Ishikawa (cell line): ENCODE measurements around the gene ESR1.

ENCODE experiments used
- CEBPB ChIP-seq: IDR thresholded peaks from 2 replicates; pipeline ENCODE4 v1.6.1; 2012
- CREB1 ChIP-seq: IDR thresholded peaks from 2 replicates; pipeline ENCODE4 v1.6.1; 2012; ENCODE audit warnings: low read depth
- EGR1 ChIP-seq: IDR thresholded peaks from 2 replicates; pipeline ENCODE4 v1.6.1; 2012
- EP300 ChIP-seq: IDR thresholded peaks from 2 replicates; pipeline ENCODE4 v1.6.1; 2012; ENCODE audit warnings: borderline replicate concordance
- FOXM1 ChIP-seq: IDR thresholded peaks from 2 replicates; pipeline ENCODE4 v1.6.1; 2012; ENCODE audit warnings: low read depth, borderline replicate concordance
- NFIC ChIP-seq: IDR thresholded peaks from 2 replicates; pipeline ENCODE4 v1.6.1; 2012
- RAD21 ChIP-seq: IDR thresholded peaks from 2 replicates; pipeline ENCODE4 v1.6.1; 2012; ENCODE audit warnings: low read depth
- TAF1 ChIP-seq: IDR thresholded peaks from 2 replicates; pipeline ENCODE4 v1.6.1; 2012; ENCODE audit warnings: low read depth, mild to moderate bottlenecking
- TCF12 ChIP-seq: IDR thresholded peaks from 2 replicates; pipeline ENCODE4 v1.6.1; 2012; ENCODE audit warnings: low read depth
- TEAD4 ChIP-seq: IDR thresholded peaks from 2 replicates; pipeline ENCODE4 v1.6.1; 2012
- USF1 ChIP-seq: IDR thresholded peaks from 2 replicates; pipeline ENCODE4 v1.6.1; 2012
- YY1 ChIP-seq: IDR thresholded peaks from 2 replicates; pipeline ENCODE4 v1.6.1; 2012; ENCODE audit warnings: low read depth
- ZBTB7A ChIP-seq: IDR thresholded peaks from 2 replicates; pipeline ENCODE4 v1.6.1; 2012; ENCODE audit warnings: low read depth
- TF ChIP-seq, protein P1 (sequence below): IDR thresholded peaks from 2 replicates; pipeline ENCODE4 v1.6.1; 2012; ENCODE audit warnings: low read depth, mild to moderate bottlenecking
- TF ChIP-seq, protein P2 (sequence below): IDR thresholded peaks from 2 replicates; pipeline ENCODE4 v1.6.1; 2012

The ESR1 gene

DNA sequence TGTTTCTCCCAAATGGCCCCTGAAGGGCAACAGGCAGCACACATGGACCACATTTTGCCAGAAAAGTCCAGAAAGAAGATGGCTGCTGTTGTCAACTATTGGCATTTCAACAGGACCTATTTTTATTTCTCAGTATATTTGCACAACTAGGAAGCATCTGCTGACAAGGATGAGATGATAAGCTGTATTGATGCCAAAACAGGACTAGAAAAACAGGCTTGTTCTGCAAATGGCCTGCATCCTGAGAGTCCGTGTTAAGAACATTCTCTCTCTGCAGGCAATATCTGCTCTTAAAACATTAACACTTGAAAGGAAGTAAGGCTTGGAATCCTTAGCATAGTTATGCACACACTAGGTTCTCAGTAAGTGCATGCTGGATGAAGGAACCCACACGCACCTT is 283.7 kb downstream of the ESR1 start:
- TF ChIP-seq, protein P1, sequence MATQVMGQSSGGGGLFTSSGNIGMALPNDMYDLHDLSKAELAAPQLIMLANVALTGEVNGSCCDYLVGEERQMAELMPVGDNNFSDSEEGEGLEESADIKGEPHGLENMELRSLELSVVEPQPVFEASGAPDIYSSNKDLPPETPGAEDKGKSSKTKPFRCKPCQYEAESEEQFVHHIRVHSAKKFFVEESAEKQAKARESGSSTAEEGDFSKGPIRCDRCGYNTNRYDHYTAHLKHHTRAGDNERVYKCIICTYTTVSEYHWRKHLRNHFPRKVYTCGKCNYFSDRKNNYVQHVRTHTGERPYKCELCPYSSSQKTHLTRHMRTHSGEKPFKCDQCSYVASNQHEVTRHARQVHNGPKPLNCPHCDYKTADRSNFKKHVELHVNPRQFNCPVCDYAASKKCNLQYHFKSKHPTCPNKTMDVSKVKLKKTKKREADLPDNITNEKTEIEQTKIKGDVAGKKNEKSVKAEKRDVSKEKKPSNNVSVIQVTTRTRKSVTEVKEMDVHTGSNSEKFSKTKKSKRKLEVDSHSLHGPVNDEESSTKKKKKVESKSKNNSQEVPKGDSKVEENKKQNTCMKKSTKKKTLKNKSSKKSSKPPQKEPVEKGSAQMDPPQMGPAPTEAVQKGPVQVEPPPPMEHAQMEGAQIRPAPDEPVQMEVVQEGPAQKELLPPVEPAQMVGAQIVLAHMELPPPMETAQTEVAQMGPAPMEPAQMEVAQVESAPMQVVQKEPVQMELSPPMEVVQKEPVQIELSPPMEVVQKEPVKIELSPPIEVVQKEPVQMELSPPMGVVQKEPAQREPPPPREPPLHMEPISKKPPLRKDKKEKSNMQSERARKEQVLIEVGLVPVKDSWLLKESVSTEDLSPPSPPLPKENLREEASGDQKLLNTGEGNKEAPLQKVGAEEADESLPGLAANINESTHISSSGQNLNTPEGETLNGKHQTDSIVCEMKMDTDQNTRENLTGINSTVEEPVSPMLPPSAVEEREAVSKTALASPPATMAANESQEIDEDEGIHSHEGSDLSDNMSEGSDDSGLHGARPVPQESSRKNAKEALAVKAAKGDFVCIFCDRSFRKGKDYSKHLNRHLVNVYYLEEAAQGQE: no peak
- TF ChIP-seq TCF12: no peak
- TF ChIP-seq, protein P2, sequence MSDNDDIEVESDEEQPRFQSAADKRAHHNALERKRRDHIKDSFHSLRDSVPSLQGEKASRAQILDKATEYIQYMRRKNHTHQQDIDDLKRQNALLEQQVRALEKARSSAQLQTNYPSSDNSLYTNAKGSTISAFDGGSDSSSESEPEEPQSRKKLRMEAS: no peak
- no peak for TF ChIP-seq YY1
- TF ChIP-seq ZBTB7A: no peak
- no peak for TF ChIP-seq EP300
- TF ChIP-seq CREB1: no peak
- no peak for TF ChIP-seq TEAD4
- TF ChIP-seq EGR1: no peak
- TF ChIP-seq RAD21: no peak
- TF ChIP-seq TAF1: no peak
- TF ChIP-seq CEBPB: no peak
- TF ChIP-seq USF1: no peak
- TF ChIP-seq NFIC: no peak
- no peak for TF ChIP-seq FOXM1

- TF ChIP-seq, protein P1: no peak
- TF ChIP-seq EP300 (no peak), NFIC (no peak), CEBPB (no peak), TAF1 (no peak), CREB1 (no peak), ZBTB7A (no peak), YY1 (no peak), TCF12 (no peak), RAD21 (no peak), USF1 (no peak), TEAD4 (no peak), FOXM1 (no peak), EGR1 (no peak)
- TF ChIP-seq, protein P2: no peak
Measured at GRCh38 chr6:152091851-152092341, 284.4 kb downstream of the ESR1 start.

GRCh38 chr6:152093711-152094110 is 286.2 kb downstream of the ESR1 start:
- TF ChIP-seq TCF12 (no peak), ZBTB7A (no peak), NFIC (no peak), YY1 (no peak), RAD21 (no peak), TEAD4 (no peak), USF1 (no peak), CEBPB (no peak), EGR1 (no peak), CREB1 (no peak), FOXM1 (no peak), EP300 (no peak), TAF1 (no peak)
- TF ChIP-seq, protein P2: no peak
- TF ChIP-seq, protein P1: no peak

DNA sequence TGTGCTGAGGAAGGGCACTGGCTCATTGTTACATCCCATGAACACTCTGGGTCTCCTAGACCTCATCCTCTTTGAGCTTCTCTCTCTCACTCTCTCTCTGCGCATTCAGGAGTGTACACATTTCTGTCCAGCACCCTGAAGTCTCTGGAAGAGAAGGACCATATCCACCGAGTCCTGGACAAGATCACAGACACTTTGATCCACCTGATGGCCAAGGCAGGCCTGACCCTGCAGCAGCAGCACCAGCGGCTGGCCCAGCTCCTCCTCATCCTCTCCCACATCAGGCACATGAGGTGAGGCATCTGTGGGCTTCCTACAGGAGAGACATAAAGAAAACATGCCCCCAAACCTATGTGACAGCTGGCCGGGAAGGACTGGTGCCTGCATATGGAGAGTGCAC is 286.8 kb downstream of the ESR1 start:
- TF ChIP-seq RAD21: no peak
- TF ChIP-seq EP300: no peak
- no peak for TF ChIP-seq FOXM1
- TF ChIP-seq, protein P1: no peak
- no peak for TF ChIP-seq TEAD4
- TF ChIP-seq USF1: no peak
- no peak for TF ChIP-seq NFIC
- no peak for TF ChIP-seq ZBTB7A
- no peak for TF ChIP-seq EGR1
- TF ChIP-seq TCF12: no peak
- TF ChIP-seq CEBPB: no peak
- TF ChIP-seq, protein P2: no peak
